SK-N-MC (cell line): Measurements from ENCODE around the gene C1QTNF4.

Source experiments
- DNase-seq: peaks from one replicate; pipeline ENCODE4 v3.0.0-alpha.2; 2011; ENCODE audit warnings: low read depth, low spot score
- H3K27ac ChIP-seq: fragments of 200-600 bp; sonication (generic); 2 replicates; pipeline ENCODE4 v1.5.1; 2016; ENCODE audit warnings: mixed run types
- H3K36me3 ChIP-seq: fragments of 200-600 bp; sonication (generic); 2 replicates; pipeline ENCODE4 v1.6.1; 2017; ENCODE audit warnings: antibody characterized with exemption, low read length, mixed read lengths; ENCODE audit not compliant: insufficient read depth
- H3K4me3 ChIP-seq: fragments of 200-600 bp; sonication (generic); 2 replicates; pipeline ENCODE4 v1.5.1; 2016
- H3K9ac ChIP-seq: fragments of 200-600 bp; sonication (generic); 2 replicates; pipeline ENCODE4 v1.8.0; 2017; ENCODE audit warnings: mixed run types, mixed read lengths; ENCODE audit not compliant: insufficient read length
- H3K9me3 ChIP-seq: fragments of 200-600 bp; sonication (generic); 2 replicates; pipeline ENCODE4 v1.6.1; 2017; ENCODE audit warnings: low read depth, mild to moderate bottlenecking, antibody characterized with exemption, low read length, moderate library complexity, mixed read lengths
- EZH2 ChIP-seq: fragments of 200-600 bp; sonication (generic); IDR thresholded peaks from one replicate; pipeline ENCODE4 v1.6.1; 2017; ENCODE audit warnings: antibody characterized with exemption
- FOXP2 ChIP-seq: optimal IDR thresholded peaks from 2 replicates; pipeline ENCODE3; 2011; ENCODE audit warnings: mild to moderate bottlenecking, moderate library complexity; ENCODE audit not compliant: insufficient read depth; ENCODE audit errors: extremely low read length, control extremely low read depth
- POLR2AphosphoS5 ChIP-seq: IDR thresholded peaks from 2 replicates; pipeline ENCODE4 v1.6.1; 2012; ENCODE audit warnings: mild to moderate bottlenecking, low read depth, low read length, borderline replicate concordance

C1QTNF4 gene

DNA sequence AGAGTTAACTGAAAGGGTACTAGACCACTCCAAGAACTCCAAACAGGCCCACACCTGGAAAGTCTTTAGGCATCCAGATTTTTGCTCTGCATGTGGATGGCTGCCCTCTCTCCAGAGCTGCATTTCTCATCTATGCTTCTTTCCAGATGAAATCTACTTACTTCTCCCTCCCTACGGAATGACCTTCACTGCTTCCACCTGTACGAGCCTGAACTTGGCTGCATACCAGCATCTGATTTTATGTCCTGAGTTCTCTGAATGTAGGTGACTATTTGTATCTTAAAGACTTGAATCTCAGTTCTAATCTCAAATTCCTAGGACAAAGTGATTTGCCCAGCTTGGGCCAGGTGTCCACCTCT is 54.6 kb downstream of the C1QTNF4 start:
- peaks cover 4% of the 10 kb centered on the region; the same call in 1 of the 2 replicates for H3K36me3 ChIP-seq
- H3K27ac ChIP-seq = no peak overlapping the region
- H3K4me3 ChIP-seq = no peak overlapping the region
- no peak overlapping the region for H3K9ac ChIP-seq
- TF ChIP-seq POLR2AphosphoS5 (no peak), EZH2 (no peak), FOXP2 (no peak)
- DNase-seq = no peak
- no peaks in the 10 kb centered on the region for H3K9me3 ChIP-seq
